Hematopoietic multipotent progenitor cell treated with erythropoietin and hydrocortisone succinate and interleukin-3 and kit ligand, for 17 days (in vitro differentiated cells): Measurements from ENCODE around the gene NDUFV2.
A peak's percentile ranks its signal among the peaks of the same experiment; 100 is the strongest.
"Not testable (repeated sequence)": the region's sequence is repeated elsewhere in the genome, so short reads cannot be mapped to it uniquely, and the experiment has no call there.

ENCODE experiments used
- DNase-seq: peaks from one replicate; pipeline ENCODE4 v3.0.0-alpha.2; 2015; ENCODE audit warnings: low spot score

NDUFV2 gene

GRCh38 chr18:9091066-9091476, 11.4 kb upstream of the NDUFV2 start:
- no peak for DNase-seq

GRCh38 chr18:9092665-9093064, 9.8 kb upstream of the NDUFV2 start:
- no peak for DNase-seq

- not testable (repeated sequence) for DNase-seq
Observed at GRCh38 chr18:9093109-9093508, 9.4 kb upstream of the NDUFV2 start.

DNA sequence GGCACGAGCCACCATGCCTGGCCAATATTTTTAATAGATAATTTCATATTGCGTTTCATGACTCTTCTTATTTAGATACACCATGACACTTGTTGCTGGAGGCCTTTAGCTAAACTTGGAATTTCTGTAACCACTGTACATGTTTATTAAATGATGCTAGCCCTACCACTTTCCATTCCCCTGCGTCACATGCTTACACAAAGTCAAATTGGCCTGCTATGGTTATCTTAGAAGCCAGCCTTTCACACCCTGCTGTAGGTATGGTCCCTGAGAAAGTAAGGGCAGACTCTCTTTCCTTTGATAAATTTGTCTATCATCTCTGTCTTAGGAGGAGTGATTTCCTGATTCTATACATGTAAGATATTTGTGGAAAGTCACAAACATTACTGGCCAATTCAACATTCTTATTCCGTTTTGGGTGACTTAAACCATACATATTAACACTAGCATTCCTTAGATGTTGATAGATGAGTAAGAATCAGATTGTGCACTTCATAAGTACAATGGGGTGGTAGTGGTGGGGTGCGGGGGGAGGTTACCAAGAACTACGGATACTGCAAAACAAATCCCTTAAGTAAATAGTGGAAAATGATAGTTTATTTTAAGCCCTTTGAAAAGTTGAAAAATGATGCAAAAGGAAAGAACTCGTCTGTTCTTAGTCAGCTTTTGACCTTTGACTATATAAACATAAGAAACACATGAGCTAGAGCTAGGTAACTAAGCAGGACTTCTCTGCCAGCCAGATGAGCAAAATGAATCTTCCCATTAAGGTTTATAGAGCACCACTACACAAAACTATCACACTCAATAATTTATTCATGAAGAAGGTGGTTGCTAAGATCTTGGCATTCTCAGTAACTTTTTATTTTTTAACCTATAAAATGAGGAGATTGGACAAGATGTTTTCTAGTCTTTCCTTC, 7.9 kb upstream of the NDUFV2 start:
- DNase-seq: no peak

GRCh38 chr18:9095297-9096006, 7.0 kb upstream of the NDUFV2 start:
- DNase-seq: no peak

GRCh38 chr18:9096007-9096371, 6.5 kb upstream of the NDUFV2 start:
- DNase-seq: no peak

DNA sequence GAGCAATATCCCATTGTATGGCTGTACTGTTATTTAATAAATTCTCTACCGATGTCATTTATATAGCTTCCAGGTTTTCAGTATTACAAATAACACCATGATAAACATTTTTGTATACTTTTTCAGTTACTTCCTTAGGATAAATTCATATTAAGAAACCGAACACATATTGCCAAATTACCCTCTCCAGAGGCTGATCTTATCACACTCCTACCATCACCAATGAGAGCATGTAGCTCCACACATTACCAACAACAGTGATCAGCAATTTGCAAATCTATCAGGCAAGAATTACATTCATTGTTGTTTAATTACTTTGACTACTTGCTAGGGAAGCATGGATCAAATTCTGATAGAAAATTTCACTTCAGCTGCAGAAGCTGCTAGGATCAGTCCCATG, 5.8 kb upstream of the NDUFV2 start:
- no peak for DNase-seq

- no peak for DNase-seq
Observed at GRCh38 chr18:9097349-9097748, 5.2 kb upstream of the NDUFV2 start.

DNA sequence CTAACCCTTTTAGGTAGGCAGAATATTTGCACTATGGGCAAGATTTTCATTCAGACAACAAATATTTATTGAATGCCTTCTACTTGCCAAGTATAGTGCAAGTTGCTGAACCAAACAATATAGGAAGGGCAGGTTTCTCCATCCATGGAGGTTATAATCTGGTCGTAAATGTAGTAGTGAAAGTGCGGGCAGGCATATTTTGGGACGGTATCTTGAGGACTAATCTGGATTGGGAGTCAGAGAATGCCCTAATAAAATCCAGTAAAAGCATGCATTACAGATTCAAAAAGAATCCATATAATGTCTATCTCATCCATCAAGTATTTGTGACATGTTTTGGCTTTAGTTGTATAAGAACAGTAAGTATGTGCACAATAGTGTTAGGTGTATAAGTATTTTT, 1.7 kb upstream of the NDUFV2 start:
- DNase-seq: no peak

DNA sequence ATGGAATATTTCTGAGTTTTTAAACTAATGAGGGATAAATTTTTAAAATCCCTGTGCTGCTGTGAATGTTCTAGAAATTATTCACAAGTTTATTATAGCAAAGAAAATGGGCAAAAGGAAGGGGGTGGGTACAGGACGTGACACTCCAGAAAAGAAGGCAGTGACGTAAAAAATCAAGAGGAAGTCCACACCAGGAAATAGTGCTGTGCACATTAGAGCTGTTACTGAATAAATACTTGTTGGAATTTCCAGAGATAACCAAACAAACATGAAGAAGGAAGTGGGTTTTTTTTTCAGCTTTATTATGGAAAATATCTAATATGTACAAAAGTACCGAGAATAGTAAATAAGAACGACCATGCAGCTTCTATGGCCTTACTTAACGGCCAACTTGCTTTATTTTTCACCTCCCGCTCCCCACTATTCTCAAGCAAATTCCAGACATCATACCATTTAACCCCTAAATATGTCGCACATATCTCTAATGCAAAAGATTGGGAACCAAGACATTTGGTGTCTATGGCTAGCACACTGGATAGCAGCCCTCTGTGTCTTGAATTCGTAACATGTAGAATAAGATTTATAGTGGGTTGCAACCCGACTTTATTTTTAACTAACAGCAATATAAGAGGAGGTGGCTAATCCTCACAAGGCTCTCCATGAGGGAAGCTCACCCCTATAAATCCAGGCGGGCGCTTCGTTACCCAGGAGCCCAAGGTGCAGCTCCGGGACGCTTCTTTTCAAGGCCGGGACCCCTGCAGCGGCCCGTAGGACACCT, 580 bp upstream of the NDUFV2 start:
- DNase-seq: peak; percentile 8

DNA sequence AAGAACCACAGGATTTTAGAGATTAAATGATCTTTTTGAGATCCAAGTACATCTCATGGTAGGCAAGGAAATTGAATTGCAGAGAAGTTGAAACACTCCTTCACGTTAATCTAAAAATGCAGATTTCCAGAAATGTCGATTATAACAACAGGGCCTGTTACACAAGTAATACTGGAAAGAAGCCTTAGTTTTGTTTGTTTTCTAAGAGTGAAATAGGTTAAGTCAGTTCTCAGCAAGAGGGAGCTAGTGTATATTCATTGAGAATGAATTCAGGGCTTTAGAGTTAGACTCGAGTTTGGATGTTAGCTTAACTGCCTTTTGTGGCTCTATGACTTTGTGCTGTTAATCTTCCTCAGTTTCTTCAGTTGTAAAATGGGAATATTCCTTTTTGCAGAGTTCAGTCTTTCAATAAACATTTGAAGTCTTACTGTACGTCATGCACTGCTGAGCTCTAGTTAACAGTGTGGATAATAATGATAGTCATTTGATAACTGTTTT, 926 bp downstream of the NDUFV2 start:
- peak; percentile 75 for DNase-seq

DNA sequence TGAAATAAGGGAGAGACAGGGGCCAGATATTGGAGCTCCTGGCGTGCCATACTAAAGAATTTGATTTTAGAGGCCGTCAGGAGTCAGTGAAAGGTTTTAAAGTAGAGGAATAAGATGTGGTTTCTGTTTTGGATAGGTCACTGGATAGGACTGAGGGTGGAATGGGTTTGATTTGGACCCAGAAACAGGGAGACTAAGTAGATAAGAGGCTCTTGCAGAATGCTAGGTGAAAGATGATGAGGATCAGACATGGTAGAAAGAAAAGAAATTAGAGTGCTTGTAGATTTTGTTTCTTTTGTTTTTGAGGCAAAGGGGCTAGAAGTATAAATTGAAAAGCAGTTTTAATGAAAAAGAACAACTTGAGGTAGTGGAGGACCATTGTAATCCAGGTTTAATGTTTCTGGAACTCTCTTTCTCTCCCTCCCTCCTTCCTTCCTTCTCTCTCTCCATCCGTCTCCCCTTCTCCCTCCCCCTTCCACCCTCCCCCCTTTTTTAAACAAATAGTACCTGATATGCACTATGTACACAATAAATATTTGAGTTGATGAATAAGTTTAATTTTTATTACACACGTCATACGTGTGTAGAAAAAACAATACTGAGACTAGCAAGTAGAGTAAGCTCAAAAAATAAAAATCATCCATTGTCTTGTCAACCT, 1.9 kb downstream of the NDUFV2 start:
- DNase-seq: peak; percentile 61

- DNase-seq: peak; percentile 10
Observed at GRCh38 chr18:9105420-9105819, 2.9 kb downstream of the NDUFV2 start.

GRCh38 chr18:9106094-9106493, 3.6 kb downstream of the NDUFV2 start:
- no peak for DNase-seq

- DNase-seq: peak; percentile 12
Observed at GRCh38 chr18:9106800-9107584, 4.5 kb downstream of the NDUFV2 start.

DNA sequence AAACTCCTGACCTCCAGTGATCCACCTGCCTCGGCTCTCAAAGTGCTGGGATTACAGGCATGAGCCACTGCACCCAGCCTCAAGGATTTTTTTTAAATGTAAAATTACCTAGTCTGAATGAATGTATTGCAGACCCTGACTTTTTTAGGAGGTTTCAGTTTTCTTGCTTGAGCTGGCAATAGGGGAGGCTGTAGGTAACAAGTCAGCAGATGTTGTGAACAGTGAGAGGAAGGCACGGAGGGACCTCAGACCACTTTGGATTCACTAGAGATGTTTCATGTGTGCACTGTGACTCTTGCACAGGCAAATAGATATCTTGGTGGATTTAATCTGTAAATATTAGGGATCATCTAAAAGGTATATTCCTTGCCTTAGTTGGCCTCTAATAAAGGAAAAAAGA, 6.4 kb downstream of the NDUFV2 start:
- no peak for DNase-seq

DNA sequence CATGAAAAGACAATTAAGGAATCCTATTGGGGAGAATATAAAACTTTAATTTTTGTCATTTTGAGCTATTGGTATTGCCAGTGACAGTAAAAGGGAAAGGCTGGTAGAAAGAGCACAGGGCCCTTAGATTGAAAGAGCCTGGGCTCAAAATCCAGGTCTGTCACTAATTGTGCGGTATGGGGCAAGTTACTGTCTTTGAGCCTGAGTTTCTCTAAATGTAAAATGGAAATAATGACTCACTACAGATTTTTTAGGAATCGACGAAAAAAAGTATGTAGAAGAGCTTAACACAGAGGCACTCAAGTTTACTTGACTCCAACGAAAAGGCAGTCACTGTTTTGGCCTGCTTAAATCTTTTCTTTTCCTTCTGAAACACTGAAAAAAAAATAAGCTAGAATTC, 7.0 kb downstream of the NDUFV2 start:
- DNase-seq: no peak

DNA sequence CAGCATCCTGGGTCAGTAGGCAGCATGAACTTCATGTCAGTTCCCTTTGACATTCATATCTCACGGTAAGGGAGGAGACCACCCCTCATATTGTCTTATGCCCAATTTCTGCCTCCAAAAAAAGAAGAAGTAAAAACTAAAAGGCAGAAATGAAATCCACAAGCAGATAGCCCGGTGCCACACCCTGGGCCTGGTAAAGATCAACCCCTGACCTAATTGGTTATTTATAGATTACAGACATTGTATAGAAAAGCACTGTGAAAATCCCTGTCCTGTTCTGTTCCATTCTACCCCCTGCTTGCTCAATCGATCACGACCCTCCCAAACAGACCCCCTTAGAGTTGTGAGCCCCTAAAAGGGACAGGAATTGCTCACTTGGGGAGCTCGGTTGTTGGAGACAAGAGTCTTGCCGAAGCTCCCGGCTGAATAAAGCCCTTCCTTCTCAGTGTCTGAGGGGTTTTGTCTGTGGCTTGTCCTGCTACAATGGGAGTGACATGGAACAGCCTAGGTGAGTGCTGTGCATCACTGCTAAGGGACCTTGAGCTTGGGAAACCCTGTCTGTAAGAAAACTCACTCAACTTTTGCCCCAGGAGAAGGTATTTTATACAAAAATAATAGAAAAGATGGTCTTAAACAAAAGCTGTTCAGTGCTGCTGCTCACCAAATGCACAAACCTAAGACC, 11.1 kb downstream of the NDUFV2 start:
- DNase-seq: no peak

- DNase-seq: no peak
Observed at GRCh38 chr18:9115984-9116383, 13.5 kb downstream of the NDUFV2 start.
